Keratinocyte (primary cell): ENCODE results near the gene ACD.

ENCODE experiments used
- EZH2 ChIP-seq: IDR thresholded peaks from one replicate; pipeline ENCODE4 v1.6.1; 2012; ENCODE audit warnings: inconsistent platforms, mild to moderate bottlenecking, low read length, moderate library complexity
- TF ChIP-seq, protein P1 (sequence below), 3 experiments: IDR thresholded peaks in 1 of 3; conservative IDR thresholded peaks in 1 of 3; optimal IDR thresholded peaks in 1 of 3; 2 replicates in 2 of 3; 3 replicates in 1 of 3; pipeline versions ENCODE3 to v1.5.1; 2011; ENCODE audit warnings: low read length in 3 of 3, mild to moderate bottlenecking in 3 of 3, moderate library complexity in 2 of 3, control low read depth in 1 of 3, inconsistent platforms in 1 of 3; ENCODE audit not compliant: insufficient read depth in 2 of 3; ENCODE audit errors: extremely low read depth in 1 of 3

DNA sequence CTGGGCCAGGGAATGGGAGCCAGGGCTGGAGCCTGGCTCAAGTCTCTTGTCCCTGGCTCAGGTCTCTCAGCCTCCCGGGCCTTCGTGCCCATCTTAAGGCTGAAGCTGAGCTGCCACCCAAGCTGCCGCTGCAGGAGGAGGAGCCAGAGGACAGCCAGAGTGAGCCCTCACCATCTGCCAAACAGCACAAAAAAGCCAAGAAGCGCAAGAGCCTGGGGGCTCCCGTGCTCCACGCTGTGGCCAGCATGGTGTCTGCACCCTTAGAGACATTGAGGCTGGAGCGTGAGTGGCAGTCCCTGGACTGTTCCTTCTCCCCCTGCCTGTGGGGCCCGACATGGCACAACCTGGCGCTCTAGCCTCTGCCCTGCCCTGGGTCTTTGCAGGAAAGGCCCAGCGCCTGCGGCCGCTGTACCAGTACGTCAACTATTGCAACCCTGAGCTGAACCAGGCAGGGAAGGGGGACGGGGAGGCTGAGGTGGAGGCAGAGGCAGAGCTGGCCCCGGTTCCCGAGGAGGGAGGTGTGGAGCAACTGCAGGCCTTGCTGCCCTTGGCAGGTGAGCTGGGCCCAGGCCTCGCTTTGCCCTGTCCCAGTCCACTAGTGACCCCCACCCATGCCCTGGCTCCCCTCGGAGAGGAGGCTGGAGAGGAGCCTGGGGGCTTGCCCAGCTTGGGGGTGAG lies 7.9 kb upstream of the ACD start:
- TF ChIP-seq, protein P1, sequence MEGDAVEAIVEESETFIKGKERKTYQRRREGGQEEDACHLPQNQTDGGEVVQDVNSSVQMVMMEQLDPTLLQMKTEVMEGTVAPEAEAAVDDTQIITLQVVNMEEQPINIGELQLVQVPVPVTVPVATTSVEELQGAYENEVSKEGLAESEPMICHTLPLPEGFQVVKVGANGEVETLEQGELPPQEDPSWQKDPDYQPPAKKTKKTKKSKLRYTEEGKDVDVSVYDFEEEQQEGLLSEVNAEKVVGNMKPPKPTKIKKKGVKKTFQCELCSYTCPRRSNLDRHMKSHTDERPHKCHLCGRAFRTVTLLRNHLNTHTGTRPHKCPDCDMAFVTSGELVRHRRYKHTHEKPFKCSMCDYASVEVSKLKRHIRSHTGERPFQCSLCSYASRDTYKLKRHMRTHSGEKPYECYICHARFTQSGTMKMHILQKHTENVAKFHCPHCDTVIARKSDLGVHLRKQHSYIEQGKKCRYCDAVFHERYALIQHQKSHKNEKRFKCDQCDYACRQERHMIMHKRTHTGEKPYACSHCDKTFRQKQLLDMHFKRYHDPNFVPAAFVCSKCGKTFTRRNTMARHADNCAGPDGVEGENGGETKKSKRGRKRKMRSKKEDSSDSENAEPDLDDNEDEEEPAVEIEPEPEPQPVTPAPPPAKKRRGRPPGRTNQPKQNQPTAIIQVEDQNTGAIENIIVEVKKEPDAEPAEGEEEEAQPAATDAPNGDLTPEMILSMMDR (optimal IDR thresholded peaks at IDR 0.05 in 1 of 3, IDR thresholded peaks at IDR 0.05 in 1 of 3, conservative IDR thresholded peaks at IDR 0.05 in 1 of 3; ENCODE audit: extremely low read depth in 1 of 3, insufficient read depth in 2 of 3, low read length in 3 of 3): peak; percentile 88 to 95 (median 89)
- no peak for TF ChIP-seq EZH2
